RWPE2 (cell line): ENCODE results near the gene OR4K14.

Source experiments
- ATAC-seq: fragments of 200-7000 bp; cut with Tn5 transposase; 3 replicates; pipeline ENCODE4 v1.9.1; 2021; ENCODE audit warnings: low read depth
- DNase-seq: peaks from one replicate; pipeline ENCODE4 v3.0.0-alpha.2; 2020; ENCODE audit warnings: low spot score
- H3K27ac ChIP-seq: fragments of 450-650 bp; 2 replicates; pipeline ENCODE4 v1.5.1; 2017; ENCODE audit warnings: mild to moderate bottlenecking; ENCODE audit not compliant: poor library complexity, severe bottlenecking
- H3K27me3 ChIP-seq: fragments of 250-450 bp; sonication (Bioruptor Pico); 2 replicates; pipeline ENCODE4 v1.5.1; 2021; ENCODE audit warnings: mild to moderate bottlenecking, moderate library complexity; ENCODE audit not compliant: insufficient read depth, poor library complexity, severe bottlenecking
- H3K36me3 ChIP-seq: fragments of 250-450 bp; sonication (Bioruptor Pico); 2 replicates; pipeline ENCODE4 v1.5.1; 2020; ENCODE audit warnings: low read depth, mild to moderate bottlenecking, moderate library complexity
- H3K4me1 ChIP-seq: fragments of 250-450 bp; sonication (Bioruptor Pico); 2 replicates; pipeline ENCODE4 v1.5.1; 2021; ENCODE audit warnings: mild to moderate bottlenecking, moderate library complexity; ENCODE audit not compliant: insufficient read depth, poor library complexity, severe bottlenecking
- H3K4me3 ChIP-seq: fragments of 250-450 bp; sonication (Bioruptor Pico); 2 replicates; pipeline ENCODE4 v1.5.1; 2021; ENCODE audit warnings: mild to moderate bottlenecking, moderate library complexity; ENCODE audit not compliant: severe bottlenecking
- H3K9me3 ChIP-seq: fragments of 250-450 bp; sonication (Bioruptor Pico); 2 replicates; pipeline ENCODE4 v1.5.1; 2021; ENCODE audit warnings: mild to moderate bottlenecking, moderate library complexity; ENCODE audit not compliant: severe bottlenecking
- TF ChIP-seq, protein P1 (sequence below): fragments of 450-650 bp; IDR thresholded peaks from one replicate; pipeline ENCODE4 v1.5.1; 2017; ENCODE audit warnings: mild to moderate bottlenecking, moderate library complexity; ENCODE audit not compliant: poor library complexity, severe bottlenecking

Gene OR4K14

GRCh38 chr14:20035938-20036337 lies 16.8 kb upstream of the OR4K14 start, which contains the start of gene OR4K13:
Gene OR4K13 (minus strand): TSS chr14:20036038. CDS start chr14:20034758, 1,280 bp downstream.
- DNase-seq (no peak), ATAC-seq (no peak)
- Histone ChIP-seq H3K4me3 (no peak within 1 kb of the TSS), H3K4me1 (no peaks in the 10 kb centered on the region), H3K27me3 (peaks cover 41% of the 10 kb centered on the region), H3K9me3 (no peaks in the 10 kb centered on the region), H3K27ac (no peak within 1 kb of the TSS), H3K36me3 (no peaks in the 10 kb centered on the region)
- TF ChIP-seq, protein P1, sequence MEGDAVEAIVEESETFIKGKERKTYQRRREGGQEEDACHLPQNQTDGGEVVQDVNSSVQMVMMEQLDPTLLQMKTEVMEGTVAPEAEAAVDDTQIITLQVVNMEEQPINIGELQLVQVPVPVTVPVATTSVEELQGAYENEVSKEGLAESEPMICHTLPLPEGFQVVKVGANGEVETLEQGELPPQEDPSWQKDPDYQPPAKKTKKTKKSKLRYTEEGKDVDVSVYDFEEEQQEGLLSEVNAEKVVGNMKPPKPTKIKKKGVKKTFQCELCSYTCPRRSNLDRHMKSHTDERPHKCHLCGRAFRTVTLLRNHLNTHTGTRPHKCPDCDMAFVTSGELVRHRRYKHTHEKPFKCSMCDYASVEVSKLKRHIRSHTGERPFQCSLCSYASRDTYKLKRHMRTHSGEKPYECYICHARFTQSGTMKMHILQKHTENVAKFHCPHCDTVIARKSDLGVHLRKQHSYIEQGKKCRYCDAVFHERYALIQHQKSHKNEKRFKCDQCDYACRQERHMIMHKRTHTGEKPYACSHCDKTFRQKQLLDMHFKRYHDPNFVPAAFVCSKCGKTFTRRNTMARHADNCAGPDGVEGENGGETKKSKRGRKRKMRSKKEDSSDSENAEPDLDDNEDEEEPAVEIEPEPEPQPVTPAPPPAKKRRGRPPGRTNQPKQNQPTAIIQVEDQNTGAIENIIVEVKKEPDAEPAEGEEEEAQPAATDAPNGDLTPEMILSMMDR: no peak

DNA sequence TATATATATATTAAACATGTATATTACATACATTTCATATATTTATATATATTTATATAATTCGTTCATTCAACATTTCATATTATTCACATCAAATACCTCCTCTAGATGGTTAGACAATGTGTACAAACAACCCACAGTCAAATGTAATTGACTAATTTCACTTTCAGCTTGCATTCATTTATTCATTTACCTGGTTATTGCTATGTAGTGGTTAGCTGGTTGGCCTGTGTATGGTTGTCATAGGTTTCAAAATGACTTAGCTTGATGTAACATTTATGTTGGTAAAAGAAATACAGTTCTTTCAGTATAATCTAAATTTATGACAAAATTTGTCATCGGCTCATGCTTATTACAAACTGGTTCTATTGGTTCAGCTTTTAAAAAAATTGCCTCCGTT lies 16.3 kb upstream of the OR4K14 start:
- DNase-seq (no peak), ATAC-seq (no peak)
- Histone ChIP-seq H3K9me3 (no peaks in the 10 kb centered on the region), H3K36me3 (no peaks in the 10 kb centered on the region), H3K27me3 (peaks cover 41% of the 10 kb centered on the region), H3K27ac (no peak overlapping the region), H3K4me3 (no peak overlapping the region), H3K4me1 (no peaks in the 10 kb centered on the region)
- TF ChIP-seq, protein P1: no peak

- no peaks in the 10 kb centered on the region for H3K4me1 ChIP-seq
- H3K27me3 ChIP-seq: peaks cover 41% of the 10 kb centered on the region
- no peak for ATAC-seq
- TF ChIP-seq, protein P1: no peak
- H3K9me3 ChIP-seq: no peaks in the 10 kb centered on the region
- H3K27ac ChIP-seq: no peak overlapping the region
- no peak for DNase-seq
- no peaks in the 10 kb centered on the region for H3K36me3 ChIP-seq
- no peak overlapping the region for H3K4me3 ChIP-seq
These were observed 12.0 kb upstream of the OR4K14 start for GRCh38 chr14:20031058-20031457.

- no peak for ATAC-seq
- DNase-seq: no peak
- Histone ChIP-seq H3K27ac (no peak overlapping the region), H3K4me3 (no peak overlapping the region), H3K4me1 (no peaks in the 10 kb centered on the region), H3K9me3 (peaks cover 4% of the 10 kb centered on the region), H3K27me3 (peaks cover 8% of the 10 kb centered on the region), H3K36me3 (no peaks in the 10 kb centered on the region)
- TF ChIP-seq, protein P1: no peak
These were observed 11.0 kb downstream of the OR4K14 start for GRCh38 chr14:20008156-20008555.

GRCh38 chr14:20002319-20002718 lies 16.8 kb downstream of the OR4K14 start:
- H3K4me3 ChIP-seq: no peak overlapping the region
- ATAC-seq: peak; percentile 46; the same call in 2 of the 3 replicates
- no peaks in the 10 kb centered on the region for H3K4me1 ChIP-seq
- H3K9me3 ChIP-seq: no peaks in the 10 kb centered on the region
- no peaks in the 10 kb centered on the region for H3K36me3 ChIP-seq
- H3K27me3 ChIP-seq: peaks cover 4% of the 10 kb centered on the region
- TF ChIP-seq, protein P1: no peak
- H3K27ac ChIP-seq: no peak overlapping the region
- DNase-seq: no peak
